ENCODE data around the gene TADA3.

Gene TADA3

DNA sequence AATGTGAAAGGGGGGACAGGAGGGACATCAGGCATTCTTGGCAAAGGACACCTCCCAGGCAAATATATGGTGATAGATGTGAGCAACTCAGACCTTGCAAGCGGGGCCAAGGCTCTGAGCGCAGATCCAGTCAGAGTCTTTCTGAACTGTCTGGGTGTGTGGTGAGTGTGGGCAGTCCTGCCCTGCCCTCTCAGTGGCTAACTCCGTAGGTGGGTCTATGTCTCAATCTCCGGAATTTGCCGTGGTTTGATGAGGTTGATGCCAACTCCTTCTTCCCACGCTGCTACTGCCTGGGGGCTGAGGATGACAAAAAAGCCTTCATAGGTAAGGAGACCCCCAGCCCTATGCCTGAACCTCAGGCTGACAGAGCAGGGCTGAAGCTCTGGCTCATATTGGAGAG, 25.2 kb upstream of the TADA3 start:
- ATAC-seq: no peak
- peak overlapping the region in 1 of 2 donors; percentile 75 for H3K27ac Mint-ChIP-seq
- no peaks in the 10 kb centered on the region for H3K9me3 Mint-ChIP-seq
- H3K4me3 Mint-ChIP-seq: no peak overlapping the region
- H3K4me1 Mint-ChIP-seq: no peaks in the 10 kb centered on the region
- DNase-seq: no peak
- H3K27me3 Mint-ChIP-seq: no peaks in the 10 kb centered on the region

DNA sequence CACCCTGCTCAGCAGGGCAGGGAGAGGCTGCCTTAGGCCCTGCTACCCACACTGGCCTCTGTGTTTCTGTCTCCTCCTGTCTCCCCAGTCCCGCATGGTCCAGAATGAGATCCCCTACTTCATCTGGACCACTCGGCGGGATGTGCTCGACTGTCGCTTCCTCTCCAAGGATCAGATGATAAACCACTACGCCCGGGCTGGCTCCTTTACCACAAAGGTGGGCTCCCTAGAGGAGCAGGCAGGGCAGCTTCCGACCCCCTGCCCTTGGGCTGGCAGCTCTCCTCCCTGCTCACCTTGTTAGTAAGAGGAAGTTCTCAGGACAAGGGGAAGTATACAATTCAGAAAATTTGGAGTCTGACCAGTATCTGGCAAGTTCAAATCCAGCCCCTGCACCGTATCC, 23.7 kb upstream of the TADA3 start:
- DNase-seq: no peak
- Mint-ChIP-seq H3K27ac (no peak overlapping the region), H3K4me3 (no peak overlapping the region), H3K9me3 (no peaks in the 10 kb centered on the region), H3K27me3 (no peaks in the 10 kb centered on the region), H3K4me1 (peaks cover 5% of the 10 kb centered on the region)
- ATAC-seq: no peak

DNA sequence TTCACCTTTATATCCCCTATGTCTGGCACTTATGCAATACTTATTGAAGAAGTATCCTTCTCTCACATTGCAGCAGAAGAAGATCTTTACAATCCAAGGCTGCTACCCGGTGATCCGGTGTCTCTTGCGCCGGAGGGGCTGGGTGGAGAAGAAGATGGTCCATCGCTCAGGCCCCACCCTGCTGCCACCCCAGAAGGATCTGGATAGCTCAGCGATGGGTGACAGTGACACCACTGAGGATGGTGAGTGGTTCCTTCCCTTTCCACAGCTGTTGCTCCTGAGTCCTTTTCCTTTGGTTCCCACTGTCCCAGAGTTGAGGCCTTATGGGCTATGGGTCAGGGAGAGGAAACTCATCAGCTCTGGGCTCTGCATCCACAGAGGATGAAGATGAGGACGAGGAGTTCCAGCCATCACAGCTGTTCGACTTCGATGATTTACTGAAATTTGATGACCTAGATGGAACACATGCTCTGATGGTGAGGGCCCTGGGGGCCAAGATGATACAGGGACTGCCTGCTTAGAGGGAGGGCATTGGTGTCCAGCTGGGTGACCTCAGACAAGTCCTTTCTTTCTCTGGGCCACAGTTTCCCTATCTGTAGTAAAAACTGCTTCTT, 20.7 kb upstream of the TADA3 start:
- ATAC-seq: no peak
- no peak for DNase-seq
- H3K9me3 Mint-ChIP-seq: no peaks in the 10 kb centered on the region
- peaks cover 31% of the 10 kb centered on the region for H3K4me1 Mint-ChIP-seq
- no peak overlapping the region for H3K4me3 Mint-ChIP-seq
- H3K27ac Mint-ChIP-seq: peak overlapping the region in 1 of 2 donors; percentile 50
- no peaks in the 10 kb centered on the region for H3K27me3 Mint-ChIP-seq

DNA sequence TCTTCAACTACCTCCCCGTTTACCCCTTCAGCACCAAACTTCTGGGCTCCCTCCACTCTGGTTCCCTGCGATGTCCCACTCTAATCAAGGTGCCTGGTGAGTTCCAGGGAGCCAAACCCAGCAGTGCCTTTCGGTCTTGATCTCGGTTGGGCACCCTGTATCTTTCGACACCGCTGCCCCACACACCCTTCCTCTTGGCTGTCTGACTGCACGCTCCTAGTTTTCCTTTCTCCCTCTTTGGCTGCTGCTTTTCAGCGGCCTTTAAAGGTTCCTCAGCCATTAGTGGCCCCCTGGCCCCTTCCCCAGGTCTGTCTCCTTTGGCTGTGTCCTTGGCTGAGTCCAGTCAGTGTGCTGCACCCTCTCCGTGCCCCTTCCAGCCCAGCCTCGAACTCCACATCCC, 18.6 kb upstream of the TADA3 start:
- ATAC-seq: no peak
- Mint-ChIP-seq H3K27me3 (no peaks in the 10 kb centered on the region), H3K27ac (peak overlapping the region in 1 of 2 donors; percentile 87), H3K4me1 (peaks cover 49% of the 10 kb centered on the region), H3K4me3 (peak overlapping the region; percentile 25 to 95), H3K9me3 (no peaks in the 10 kb centered on the region)
- no peak for DNase-seq

DNA sequence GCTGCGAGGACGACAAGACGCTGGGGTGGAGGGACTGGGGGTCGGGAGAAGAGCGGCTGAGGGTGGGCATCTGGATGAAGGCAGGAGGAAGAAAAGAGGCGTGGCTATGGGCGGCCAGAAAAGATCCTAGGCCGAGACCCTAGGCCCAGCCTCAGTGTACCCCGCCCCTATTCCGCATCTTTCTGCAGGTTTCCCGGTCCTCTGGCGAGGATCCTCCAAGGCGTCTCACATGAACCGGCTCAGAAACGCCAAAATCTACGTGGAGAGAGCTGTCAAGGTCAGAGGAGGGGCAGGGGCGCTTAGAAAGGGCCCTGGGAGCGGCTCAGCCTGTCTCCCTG, 18.1 kb upstream of the TADA3 start:
- Mint-ChIP-seq H3K27ac (peak overlapping the region in 1 of 2 donors; percentile 81), H3K4me1 (peaks cover 49% of the 10 kb centered on the region)
- ATAC-seq: no peak

GRCh38 chr3:9809615-9810432, 17.6 kb upstream of the TADA3 start, which contains the start of gene TTLL3:
TTLL3 (plus strand) TSS chr3:9810262; CDS start chr3:9810662, 400 bp downstream.
- peak; percentile 58 for ATAC-seq

More for the DNA sequence above, 18.1 kb upstream of the TADA3 start:
- Mint-ChIP-seq H3K4me3 (peak overlapping the region; percentile 25 to 95), H3K27me3 (no peaks in the 10 kb centered on the region), H3K9me3 (no peaks in the 10 kb centered on the region)
- DNase-seq: no peak

DNA sequence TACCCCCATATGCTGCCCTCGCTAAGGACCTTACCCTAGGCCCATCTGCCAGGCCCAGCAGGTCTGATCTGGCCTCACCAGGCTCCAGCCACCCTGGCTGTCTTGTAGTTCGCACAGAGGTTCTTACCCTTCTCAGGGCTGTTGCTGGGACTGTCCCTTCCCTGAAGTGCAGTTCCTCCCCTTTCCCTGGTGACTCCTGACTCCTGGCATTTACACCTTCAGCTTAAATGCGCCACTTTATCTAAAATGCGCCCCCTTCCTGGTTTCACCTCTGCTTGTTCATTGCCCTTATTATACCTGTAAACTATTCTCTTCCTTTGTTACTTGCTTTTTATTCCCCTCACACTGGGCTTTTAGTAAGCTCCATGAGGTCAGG, 17.0 kb upstream of the TADA3 start:
- peaks cover 49% of the 10 kb centered on the region for H3K4me1 Mint-ChIP-seq
- peak; percentile 37 for ATAC-seq
- H3K27ac Mint-ChIP-seq: peak overlapping the region; percentile 97
- peak in 1 of 2 donors; percentile 29 for DNase-seq
- no peaks in the 10 kb centered on the region for H3K27me3 Mint-ChIP-seq
- no peaks in the 10 kb centered on the region for H3K9me3 Mint-ChIP-seq
- H3K4me3 Mint-ChIP-seq: peak overlapping the region; percentile 89 to 95

More at GRCh38 chr3:9809615-9810432, 17.6 kb upstream of the TADA3 start, which contains the start of gene TTLL3:
- Mint-ChIP-seq H3K27me3 (no peaks in the 10 kb centered on the region), H3K9me3 (no peaks in the 10 kb centered on the region), H3K27ac (peak within 1 kb of the TSS; percentile 97), H3K4me3 (peak within 1 kb of the TSS; percentile 89 to 95), H3K4me1 (peaks cover 49% of the 10 kb centered on the region)
- DNase-seq: peak; percentile 48

DNA sequence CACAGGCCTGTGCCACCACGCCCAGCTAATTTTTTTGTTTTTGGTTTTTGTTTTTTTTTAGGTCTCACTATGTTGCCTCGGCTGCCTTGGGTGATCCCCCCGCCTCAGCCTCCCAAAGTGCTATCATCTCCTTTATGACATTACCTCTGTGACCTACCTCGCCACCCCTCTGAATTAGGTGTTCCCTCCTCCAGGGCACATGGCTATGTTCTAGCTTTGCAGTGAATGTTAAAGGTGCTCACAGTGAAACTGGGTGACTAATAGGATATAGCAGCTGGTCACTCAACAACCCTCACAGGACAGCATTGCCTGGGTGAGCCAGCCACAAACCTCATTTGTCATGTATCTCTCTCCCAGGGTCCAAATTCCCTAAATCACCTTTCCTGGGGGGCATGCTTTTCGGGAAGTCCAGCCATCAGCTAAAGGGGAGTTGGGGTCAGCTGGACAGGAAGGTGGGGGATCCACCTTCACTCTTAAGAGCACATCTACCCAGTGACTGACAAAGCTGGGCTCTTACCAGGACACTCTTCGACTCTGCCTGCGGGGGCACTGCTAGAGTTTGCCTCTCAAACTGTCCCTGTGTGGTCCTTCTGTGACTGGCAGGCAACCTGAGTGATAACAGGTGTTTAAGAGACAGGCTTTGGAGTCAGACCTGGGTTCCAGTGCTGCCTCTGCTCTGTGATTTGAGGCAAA, 16.2 kb upstream of the TADA3 start:
- H3K4me1 Mint-ChIP-seq: peaks cover 56% of the 10 kb centered on the region
- ATAC-seq (peak; percentile 87), DNase-seq (peak; percentile 58 to 74)
- H3K9me3 Mint-ChIP-seq: no peaks in the 10 kb centered on the region
- H3K27ac Mint-ChIP-seq: peak overlapping the region; percentile 77 to 88
- H3K27me3 Mint-ChIP-seq: no peaks in the 10 kb centered on the region
- peak overlapping the region; percentile 58 to 89 for H3K4me3 Mint-ChIP-seq

GRCh38 chr3:9807981-9808344, 15.7 kb upstream of the TADA3 start:
- peak overlapping the region in 1 of 2 donors; percentile 88 for H3K27ac Mint-ChIP-seq
- no peaks in the 10 kb centered on the region for H3K27me3 Mint-ChIP-seq
- DNase-seq: no peak
- H3K4me1 Mint-ChIP-seq: peaks cover 61% of the 10 kb centered on the region
- ATAC-seq: no peak
- H3K9me3 Mint-ChIP-seq: no peaks in the 10 kb centered on the region
- no peak overlapping the region for H3K4me3 Mint-ChIP-seq

DNA sequence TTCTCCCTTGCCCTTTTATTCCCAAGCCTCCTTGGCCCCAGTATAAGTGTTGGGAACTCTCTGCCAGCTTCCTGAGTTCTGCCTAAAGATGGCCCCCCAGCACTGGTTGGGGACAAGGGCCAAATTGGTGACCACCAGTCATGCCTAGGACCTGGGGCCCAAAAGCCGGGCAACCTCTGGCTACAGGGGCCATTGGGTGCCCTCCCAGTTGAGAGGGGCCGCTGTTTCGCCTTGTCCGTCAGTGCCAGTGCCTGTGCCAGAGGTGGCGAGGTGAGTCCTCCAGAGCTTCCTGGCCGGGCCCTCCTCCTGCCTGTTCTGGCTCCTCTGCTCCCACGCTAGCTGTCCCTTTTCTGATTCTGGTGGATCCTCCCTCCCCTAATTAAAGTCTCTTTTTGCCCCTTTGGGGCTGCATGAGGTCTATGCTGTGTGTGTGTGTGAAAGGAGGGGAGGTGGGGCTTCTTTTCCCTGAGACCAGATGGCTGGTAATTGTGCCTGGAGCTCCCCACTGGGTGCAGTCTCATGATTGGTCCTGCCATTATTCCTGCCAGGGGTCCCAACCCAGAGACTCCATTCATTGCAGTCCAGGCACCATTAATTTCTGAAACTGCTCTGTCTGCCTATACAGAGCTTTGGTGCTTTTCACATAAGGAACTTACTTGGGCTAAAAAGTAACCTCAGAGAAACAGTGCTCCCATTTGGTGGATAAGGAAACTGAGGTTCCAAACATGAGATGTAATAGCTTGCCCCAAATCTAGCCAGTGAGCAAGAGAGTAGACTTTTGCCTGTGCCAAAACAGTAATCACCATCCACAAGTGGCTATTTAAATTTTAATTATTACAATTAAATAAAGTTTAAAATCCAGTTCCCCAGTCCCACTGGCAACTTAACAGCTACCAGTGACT, 14.7 kb upstream of the TADA3 start:
- Mint-ChIP-seq H3K27ac (no peak overlapping the region), H3K4me1 (peaks cover 61% of the 10 kb centered on the region), H3K4me3 (no peak overlapping the region), H3K27me3 (no peaks in the 10 kb centered on the region), H3K9me3 (no peaks in the 10 kb centered on the region)
- DNase-seq (no peak), ATAC-seq (no peak)

GRCh38 chr3:9806137-9806536, 13.9 kb upstream of the TADA3 start:
- H3K27ac Mint-ChIP-seq: no peak overlapping the region
- no peak overlapping the region for H3K4me3 Mint-ChIP-seq
- DNase-seq (no peak), ATAC-seq (no peak)
- peaks cover 58% of the 10 kb centered on the region for H3K4me1 Mint-ChIP-seq
- H3K9me3 Mint-ChIP-seq: no peaks in the 10 kb centered on the region
- no peaks in the 10 kb centered on the region for H3K27me3 Mint-ChIP-seq

DNA sequence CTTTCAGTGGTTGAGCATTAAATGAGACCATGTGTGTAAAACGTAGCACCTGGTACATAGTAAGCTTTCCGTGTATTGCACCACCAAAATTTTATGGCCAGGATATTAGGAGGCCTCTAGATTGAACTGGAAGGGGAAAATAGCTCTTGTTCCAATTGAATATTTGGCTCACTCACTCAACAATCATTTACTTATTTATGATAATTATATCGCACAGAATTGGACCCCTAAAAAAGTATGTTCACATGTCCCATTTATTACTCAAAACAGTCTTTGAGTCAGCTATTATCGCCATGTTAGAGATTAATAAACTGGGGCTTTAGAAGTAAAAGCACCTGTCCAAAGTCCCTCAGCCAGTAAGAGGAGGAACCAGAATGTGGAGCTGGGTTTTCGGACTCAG, 12.7 kb upstream of the TADA3 start:
- DNase-seq (no peak), ATAC-seq (no peak)
- H3K27me3 Mint-ChIP-seq: no peaks in the 10 kb centered on the region
- H3K4me1 Mint-ChIP-seq: peaks cover 48% of the 10 kb centered on the region
- H3K27ac Mint-ChIP-seq: no peak overlapping the region
- H3K4me3 Mint-ChIP-seq: no peak overlapping the region
- no peaks in the 10 kb centered on the region for H3K9me3 Mint-ChIP-seq

DNA sequence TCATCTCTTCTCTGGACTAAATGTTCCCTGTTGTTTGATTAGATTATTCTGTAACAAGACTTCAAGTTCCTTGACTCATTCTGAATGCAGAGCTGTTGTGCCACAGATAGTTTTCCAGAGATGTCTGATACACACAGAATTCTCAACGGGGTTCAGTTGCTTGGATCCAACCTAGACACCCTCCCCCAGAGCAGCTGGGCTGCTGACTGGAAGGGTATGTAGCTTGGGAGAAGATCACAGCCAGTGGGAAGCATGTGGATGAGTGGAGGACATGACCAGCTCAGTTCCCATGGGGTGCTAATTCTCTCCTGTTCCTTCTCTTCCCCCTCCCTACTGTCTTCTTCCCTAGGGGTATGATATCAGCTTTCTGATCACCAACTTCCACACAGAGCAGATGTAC, 11.2 kb upstream of the TADA3 start:
- ATAC-seq (no peak), DNase-seq (no peak)
- Mint-ChIP-seq H3K27ac (peak overlapping the region in 1 of 2 donors; percentile 92), H3K4me3 (no peak overlapping the region), H3K4me1 (peaks cover 35% of the 10 kb centered on the region), H3K27me3 (no peaks in the 10 kb centered on the region), H3K9me3 (no peaks in the 10 kb centered on the region)

DNA sequence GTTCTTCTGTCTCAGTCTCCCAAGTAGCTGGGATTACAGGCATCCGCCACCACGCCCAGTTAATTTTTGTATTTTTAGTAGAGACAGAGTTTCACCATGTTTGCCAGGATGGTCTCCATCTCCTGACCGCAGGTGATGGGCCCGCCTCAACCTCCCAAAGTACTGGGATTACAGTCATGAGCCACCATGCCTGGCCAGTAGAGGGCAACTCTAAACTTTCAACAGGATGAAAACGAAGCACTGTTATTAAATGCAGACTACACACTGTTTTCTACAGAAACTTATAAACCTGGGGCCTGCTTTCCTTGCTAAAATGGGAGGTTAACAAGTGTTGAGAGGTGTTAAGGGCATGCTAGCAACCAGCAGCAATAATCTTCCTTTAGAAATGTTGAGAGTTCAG, 8.3 kb upstream of the TADA3 start:
- peaks cover 22% of the 10 kb centered on the region for H3K4me1 Mint-ChIP-seq
- ATAC-seq (no peak), DNase-seq (no peak)
- no peaks in the 10 kb centered on the region for H3K27me3 Mint-ChIP-seq
- no peak overlapping the region for H3K27ac Mint-ChIP-seq
- H3K4me3 Mint-ChIP-seq: no peak overlapping the region
- H3K9me3 Mint-ChIP-seq: no peaks in the 10 kb centered on the region

Data from stimulated activated naive CD8-positive, alpha-beta T cell treated with anti-CD3 and anti-CD28 coated beads, Interleukin-15, amount 100 ng/mL, for 72 hours (primary cell).